HepG2 (cell line): ENCODE data around the gene BCL2L1. TPM values are rescaled to one million over a fixed set of nuclear protein-coding genes. Genes with fewer than 3 reads are reported as not detected.

Experiments
- DNMT3B ChIP-seq: conservative IDR thresholded peaks from 2 replicates; pipeline ENCODE4 v1.6.1; 2016; ENCODE audit warnings: missing biosample characterization, control low read depth
- E2F1 ChIP-seq: sonication (generic); formaldehyde crosslinking; IDR thresholded peaks from 2 replicates; pipeline ENCODE4 v1.5.0; 2020; ENCODE audit warnings: missing genetic modification reagents
- GRHL1 ChIP-seq: sonication (generic); formaldehyde crosslinking; conservative IDR thresholded peaks from 2 replicates; pipeline ENCODE4 v1.8.0; 2022; ENCODE audit warnings: missing genetic modification reagents
- HNF1A ChIP-seq, 2 experiments: sonication (generic) in 1 of 2; formaldehyde crosslinking in 1 of 2; IDR thresholded peaks; 2 replicates each; pipeline versions ENCODE4 v1.4.0 to v1.6.1; 2016 to 2020; ENCODE audit warnings: borderline replicate concordance in 1 of 2, low read depth in 1 of 2, mild to moderate bottlenecking in 1 of 2, missing genetic modification reagents in 1 of 2
- NFRKB ChIP-seq: fragments of 450-650 bp; IDR thresholded peaks from 2 replicates; pipeline ENCODE4 v1.6.1; 2017
- SOX13 ChIP-seq, 3 experiments: fragments of 450-650 bp in 1 of 3; sonication (generic) in 1 of 3; formaldehyde crosslinking in 1 of 3; IDR thresholded peaks in 2 of 3; conservative IDR thresholded peaks in 1 of 3; 2 replicates each; pipeline versions ENCODE4 v1.5.0 to v1.6.1; 2016 to 2020; ENCODE audit warnings: antibody characterized with exemption in 1 of 3, mild to moderate bottlenecking in 1 of 3, missing compliant biosample characterization in 1 of 3, missing genetic modification reagents in 1 of 3, moderate library complexity in 1 of 3
- SRF ChIP-seq: IDR thresholded peaks from 2 replicates; pipeline ENCODE4 v1.6.1; 2011; ENCODE audit warnings: mild to moderate bottlenecking, low read depth, low read length, moderate library complexity
- TEAD3 ChIP-seq: optimal IDR thresholded peaks from 2 replicates; pipeline ENCODE3; 2016; ENCODE audit warnings: borderline replicate concordance
- ZBTB25 ChIP-seq: IDR thresholded peaks from 2 replicates; pipeline ENCODE4 v1.6.1; 2018; ENCODE audit warnings: missing genetic modification reagents
- ZNF24 ChIP-seq: fragments of 450-650 bp; IDR thresholded peaks from 2 replicates; pipeline ENCODE4 v1.6.1; 2017; ENCODE audit warnings: antibody characterized with exemption, mild to moderate bottlenecking
- ZNF432 ChIP-seq: sonication (generic); formaldehyde crosslinking; IDR thresholded peaks from 2 replicates; pipeline ENCODE4 v1.5.0; 2020; ENCODE audit warnings: missing genetic modification reagents, mild to moderate bottlenecking, borderline replicate concordance
- ZNF510 ChIP-seq: sonication (generic); formaldehyde crosslinking; IDR thresholded peaks from 2 replicates; pipeline ENCODE4 v1.4.0; 2020; ENCODE audit warnings: low read depth, mild to moderate bottlenecking, missing genetic modification reagents
- ZNF747 ChIP-seq: sonication (generic); formaldehyde crosslinking; IDR thresholded peaks from 2 replicates; pipeline ENCODE4 v1.8.1; 2023; ENCODE audit warnings: missing genetic modification reagents, mild to moderate bottlenecking, borderline replicate concordance
- ZNF749 ChIP-seq: sonication (generic); formaldehyde crosslinking; IDR thresholded peaks from 2 replicates; pipeline ENCODE4 v1.8.0; 2022; ENCODE audit warnings: mild to moderate bottlenecking, missing genetic modification reagents, moderate library complexity, borderline replicate concordance
- polyA plus RNA-seq, 8 experiments: library from polyadenylated mRNA; depleted of rRNA in 3 of 8; stranded (reverse) in 7 of 8; unstranded in 1 of 8; fragments of >200 nt; fragmentation: Illumina TruSeq in 4 of 8; extraction: Trizol in 4 of 8; gene quantifications; 2 replicates each; pipeline versions ENCODE4 v1.2.1 to v1.2.3, GENCODE V29; 2011 to 2016; ENCODE audit warnings: low read depth in 4 of 8, missing spikeins in 1 of 8, mixed read lengths in 1 of 8; ENCODE audit not compliant: insufficient read depth in 1 of 8
- total RNA-seq, 5 experiments: library from RNA; depleted of rRNA; stranded (reverse); fragments of >200 nt; fragmentation: Illumina TruSeq; extraction: Trizol; gene quantifications; 2 replicates each; pipeline ENCODE4 v1.2.3, GENCODE V29; 2016; ENCODE audit warnings: low read depth in 1 of 5
- TF ChIP-seq, protein P1 (sequence below): sonication (generic); formaldehyde crosslinking; IDR thresholded peaks from 2 replicates; pipeline ENCODE4 v1.4.0; 2020; ENCODE audit warnings: missing genetic modification reagents, borderline replicate concordance

Gene BCL2L1
- total and polyA plus RNA-seq, 2 of the 13 experiments (the other 11 are each of a cell fraction or from before 2014, with no cell fraction given) = 164 to 258 TPM

- TF ChIP-seq, protein P1, sequence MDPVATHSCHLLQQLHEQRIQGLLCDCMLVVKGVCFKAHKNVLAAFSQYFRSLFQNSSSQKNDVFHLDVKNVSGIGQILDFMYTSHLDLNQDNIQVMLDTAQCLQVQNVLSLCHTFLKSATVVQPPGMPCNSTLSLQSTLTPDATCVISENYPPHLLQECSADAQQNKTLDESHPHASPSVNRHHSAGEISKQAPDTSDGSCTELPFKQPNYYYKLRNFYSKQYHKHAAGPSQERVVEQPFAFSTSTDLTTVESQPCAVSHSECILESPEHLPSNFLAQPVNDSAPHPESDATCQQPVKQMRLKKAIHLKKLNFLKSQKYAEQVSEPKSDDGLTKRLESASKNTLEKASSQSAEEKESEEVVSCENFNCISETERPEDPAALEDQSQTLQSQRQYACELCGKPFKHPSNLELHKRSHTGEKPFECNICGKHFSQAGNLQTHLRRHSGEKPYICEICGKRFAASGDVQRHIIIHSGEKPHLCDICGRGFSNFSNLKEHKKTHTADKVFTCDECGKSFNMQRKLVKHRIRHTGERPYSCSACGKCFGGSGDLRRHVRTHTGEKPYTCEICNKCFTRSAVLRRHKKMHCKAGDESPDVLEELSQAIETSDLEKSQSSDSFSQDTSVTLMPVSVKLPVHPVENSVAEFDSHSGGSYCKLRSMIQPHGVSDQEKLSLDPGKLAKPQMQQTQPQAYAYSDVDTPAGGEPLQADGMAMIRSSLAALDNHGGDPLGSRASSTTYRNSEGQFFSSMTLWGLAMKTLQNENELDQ (CRISPR knock-in tag) = peak; percentile 80; the same call in 1 of the 2 replicates
- TF ChIP-seq SRF (peak; percentile 71), SOX13 (IDR thresholded peaks at IDR 0.05) (peak; percentile 99), SOX13 (CRISPR knock-in tag; conservative IDR thresholded peaks at IDR 0.05 in 1 of 2, IDR thresholded peaks at IDR 0.05 in 1 of 2) (peak in 1 of 2 experiments; percentile 100; a peak in 2 of 4 replicates), ZNF749 (CRISPR knock-in tag) (peak; percentile 97; the same call in 1 of the 2 replicates), ZNF432 (no peak), ZNF510 (peak; percentile 94), NFRKB (no peak), GRHL1 (CRISPR knock-in tag) (no peak), DNMT3B (peak; percentile 99), ZBTB25 (CRISPR knock-in tag) (peak; percentile 99), HNF1A (IDR thresholded peaks at IDR 0.05; ENCODE audit: low read depth) (peak; percentile 100), HNF1A (CRISPR knock-in tag; IDR thresholded peaks at IDR 0.05; ENCODE audit: borderline replicate concordance) (peak; percentile 100), TEAD3 (CRISPR knock-in tag) (peak; percentile 100), ZNF747 (peak; percentile 97), ZNF24 (peak; percentile 91), E2F1 (CRISPR knock-in tag) (peak; percentile 40; the same call in 1 of the 2 replicates)
Observed at GRCh38 chr20:31704225-31705119, 18.2 kb downstream of the BCL2L1 start (continued).
